ENCODE results near the gene LCA5L.

Gene LCA5L

GRCh38 chr21:39390212-39390765 is 55.3 kb downstream of the LCA5L start:
- TF ChIP-seq, protein P1, sequence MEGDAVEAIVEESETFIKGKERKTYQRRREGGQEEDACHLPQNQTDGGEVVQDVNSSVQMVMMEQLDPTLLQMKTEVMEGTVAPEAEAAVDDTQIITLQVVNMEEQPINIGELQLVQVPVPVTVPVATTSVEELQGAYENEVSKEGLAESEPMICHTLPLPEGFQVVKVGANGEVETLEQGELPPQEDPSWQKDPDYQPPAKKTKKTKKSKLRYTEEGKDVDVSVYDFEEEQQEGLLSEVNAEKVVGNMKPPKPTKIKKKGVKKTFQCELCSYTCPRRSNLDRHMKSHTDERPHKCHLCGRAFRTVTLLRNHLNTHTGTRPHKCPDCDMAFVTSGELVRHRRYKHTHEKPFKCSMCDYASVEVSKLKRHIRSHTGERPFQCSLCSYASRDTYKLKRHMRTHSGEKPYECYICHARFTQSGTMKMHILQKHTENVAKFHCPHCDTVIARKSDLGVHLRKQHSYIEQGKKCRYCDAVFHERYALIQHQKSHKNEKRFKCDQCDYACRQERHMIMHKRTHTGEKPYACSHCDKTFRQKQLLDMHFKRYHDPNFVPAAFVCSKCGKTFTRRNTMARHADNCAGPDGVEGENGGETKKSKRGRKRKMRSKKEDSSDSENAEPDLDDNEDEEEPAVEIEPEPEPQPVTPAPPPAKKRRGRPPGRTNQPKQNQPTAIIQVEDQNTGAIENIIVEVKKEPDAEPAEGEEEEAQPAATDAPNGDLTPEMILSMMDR (IDR thresholded peaks at IDR 0.05), result no peak

- TF ChIP-seq, protein P1 (IDR thresholded peaks at IDR 0.05), result peak; percentile 7; the same call in 1 of the 2 replicates
These were observed 56.8 kb downstream of the LCA5L start for GRCh38 chr21:39388811-39389155.

DNA sequence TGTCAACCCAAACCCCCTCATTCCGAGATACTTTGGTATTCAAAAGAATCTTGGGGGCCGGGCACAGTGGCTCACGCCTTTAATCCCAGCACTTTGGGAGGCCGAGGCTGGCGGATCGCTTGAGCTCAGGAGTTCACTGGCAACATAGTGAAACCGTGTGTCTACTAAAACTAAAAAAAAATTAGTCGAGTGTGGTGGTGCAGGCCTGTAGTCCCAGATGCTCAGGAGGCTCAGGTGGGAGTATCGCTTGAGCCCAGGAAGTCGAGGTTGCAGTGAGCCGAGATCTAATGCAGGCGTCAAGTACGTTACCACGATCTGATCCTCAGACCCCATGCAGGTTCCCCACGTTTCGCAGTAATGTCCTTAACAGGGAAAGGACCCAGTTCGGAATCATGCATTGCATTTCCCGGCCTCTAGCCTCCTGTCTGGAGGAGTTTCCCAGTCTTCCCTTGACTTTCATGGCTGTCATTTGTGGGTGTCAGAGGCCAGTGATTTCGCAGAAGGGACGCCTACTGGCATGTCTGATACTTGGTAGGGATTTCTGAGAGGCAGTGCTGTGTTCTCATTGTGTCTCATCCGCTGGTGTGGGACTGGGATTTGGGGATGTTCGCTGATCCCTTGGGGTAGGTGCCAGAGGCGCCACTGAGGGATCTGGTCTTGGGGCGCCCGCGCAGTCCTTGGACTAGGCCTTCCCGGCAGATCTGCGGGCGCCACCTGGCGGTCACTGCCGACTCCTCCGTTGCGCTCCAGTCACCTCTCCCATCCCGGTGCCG is 57.4 kb downstream of the LCA5L start:
- TF ChIP-seq, protein P1 (IDR thresholded peaks at IDR 0.05), result peak; percentile 83

DNA sequence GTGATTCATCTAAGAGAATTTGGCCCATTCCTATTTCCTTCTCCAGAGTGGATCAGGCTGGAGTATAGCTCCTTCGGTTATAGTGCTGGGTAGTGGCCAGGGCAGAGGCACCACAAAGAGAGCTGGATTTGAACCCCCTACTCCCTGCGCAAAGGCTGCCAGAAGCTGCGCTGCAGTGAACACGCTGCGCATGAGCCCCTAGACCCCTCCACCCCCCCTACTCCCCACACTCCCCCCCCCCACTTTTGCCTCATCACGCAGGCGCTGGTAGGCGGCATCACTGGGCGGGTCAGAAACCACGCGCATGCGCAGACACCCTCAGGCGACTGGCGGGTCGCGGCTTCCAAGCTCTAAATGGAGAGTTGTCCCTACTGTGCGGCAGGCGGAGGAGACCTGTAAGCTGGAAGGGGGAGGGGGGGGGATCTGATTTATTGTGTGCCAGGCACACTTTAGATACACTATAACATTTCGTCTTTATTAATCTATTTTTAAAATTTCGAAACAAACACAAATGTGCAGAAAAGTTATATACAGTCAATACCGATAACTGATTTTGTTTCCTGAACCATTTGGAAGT is 58.0 kb downstream of the LCA5L start:
- TF ChIP-seq, protein P1 (IDR thresholded peaks at IDR 0.05), result no peak

GRCh38 chr21:39386899-39387298 is 58.7 kb downstream of the LCA5L start:
- TF ChIP-seq, protein P1 (IDR thresholded peaks at IDR 0.05), result no peak

DNA sequence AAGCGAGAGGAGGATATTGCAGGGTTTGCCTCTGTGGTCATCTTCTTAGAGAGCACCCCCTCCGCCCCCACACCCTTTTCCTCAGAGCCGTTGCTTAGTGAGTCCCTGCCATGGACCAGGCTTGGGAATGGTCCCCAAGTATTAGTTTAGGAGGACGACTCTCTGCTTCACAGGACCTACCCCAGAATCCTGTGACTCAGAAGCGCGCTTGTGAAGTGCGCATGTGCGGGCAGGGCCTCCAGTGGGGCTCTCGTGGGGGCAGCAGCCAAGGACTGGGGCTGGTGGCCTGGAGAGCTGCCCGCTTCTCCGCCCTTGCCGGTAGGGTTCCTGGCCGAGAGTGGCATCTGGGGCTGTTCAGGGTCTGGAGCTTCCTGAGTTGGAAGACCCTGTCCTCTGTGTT is 59.4 kb downstream of the LCA5L start:
- TF ChIP-seq, protein P1 (IDR thresholded peaks at IDR 0.05), result no peak

GRCh38 chr21:39385299-39386145 is 60.1 kb downstream of the LCA5L start:
- TF ChIP-seq, protein P1 (IDR thresholded peaks at IDR 0.05), result no peak

Data from LNCAP (cell line).